Panc1 (cell line): ENCODE measurements around the gene MRPL9. TPM values are rescaled to one million over a fixed set of nuclear protein-coding genes. Genes with fewer than 3 reads are reported as not detected.

Experiments used
- ATAC-seq: fragments of 200-7000 bp; cut with Tn5 transposase; 2 replicates; pipeline ENCODE4 v1.9.1; 2020; ENCODE audit warnings: mild to moderate bottlenecking, moderate library complexity
- Bru-seq: library from RNA; stranded (reverse); fragments of 400-500 nt; gene quantifications from one replicate; lab custom pipeline; 2021; lab: Mats Ljungman, UMichigan
- BruChase-seq, 2 experiments: library from RNA; stranded (reverse); fragments of 400-500 nt; gene quantifications; one replicate each; lab custom pipeline; 2021; lab: Mats Ljungman, UMichigan
- BruUV-seq: library from RNA; stranded (reverse); fragments of 400-500 nt; replicated peaks from 2 replicates; lab custom pipeline; 2021; lab: Mats Ljungman, UMichigan
- CTCF ChIA-PET: fragments of 300-600 bp; sonication (Branson Sonifier 250); formaldehyde crosslinking; loops from one replicate; lab custom pipeline; 2022; ENCODE audit warnings: antibody characterized with exemption; lab: Charles Lee
- POLR2A ChIA-PET: fragments of 300-600 bp; sonication (Branson Sonifier 250); formaldehyde crosslinking; loops from one replicate; lab custom pipeline; 2022; ENCODE audit warnings: antibody characterized with exemption; lab: Charles Lee
- DNase-seq: peaks from one replicate; pipeline ENCODE4 v3.0.0-alpha.2; 2010; ENCODE audit warnings: low read depth, low spot score
- H3K27ac ChIP-seq: 2 replicates; pipeline ENCODE4 v1.5.1; 2011; ENCODE audit warnings: mild to moderate bottlenecking, low read length, inconsistent platforms
- H3K27me3 ChIP-seq: fragments of 200-500 bp; sonication (Bioruptor generic); 2 replicates; pipeline ENCODE4 v1.6.0; 2014; ENCODE audit warnings: low read length, inconsistent platforms; ENCODE audit not compliant: control insufficient read depth, insufficient read depth
- H3K36me3 ChIP-seq: fragments of 200-500 bp; sonication (Bioruptor generic); 2 replicates; pipeline ENCODE4 v1.5.1; 2014; ENCODE audit warnings: inconsistent platforms, mild to moderate bottlenecking, low read length, moderate library complexity; ENCODE audit not compliant: control insufficient read depth, insufficient read depth
- H3K4me1 ChIP-seq: 2 replicates; pipeline ENCODE4 v1.5.1; 2011; ENCODE audit warnings: inconsistent platforms, mild to moderate bottlenecking, low read length, moderate library complexity; ENCODE audit not compliant: control insufficient read depth, insufficient read depth
- H3K4me3 ChIP-seq, 2 experiments: 2 replicates each; pipeline ENCODE4 v1.5.1; 2011 to 2012; ENCODE audit warnings: low read depth in 2 of 2, low read length in 2 of 2, mild to moderate bottlenecking in 2 of 2, inconsistent platforms in 1 of 2, moderate library complexity in 1 of 2
- H3K9me3 ChIP-seq: fragments of 200-500 bp; sonication (Bioruptor generic); 2 replicates; pipeline ENCODE4 v1.5.1; 2014; ENCODE audit warnings: low read depth, mild to moderate bottlenecking, inconsistent platforms, low read length, moderate library complexity; ENCODE audit not compliant: control insufficient read depth, insufficient read depth
- CTCF ChIP-seq: fragments of 450-650 bp; IDR thresholded peaks from 2 replicates; pipeline ENCODE4 v1.5.1; 2017; ENCODE audit warnings: mild to moderate bottlenecking
- POLR2AphosphoS5 ChIP-seq: IDR thresholded peaks from 2 replicates; pipeline ENCODE4 v1.6.1; 2012; ENCODE audit warnings: mild to moderate bottlenecking, low read depth, low read length, moderate library complexity
- REST ChIP-seq, 2 experiments: IDR thresholded peaks; 2 replicates each; pipeline ENCODE4 v1.6.1; 2011 to 2012; ENCODE audit warnings: low read depth in 2 of 2, control low read depth in 1 of 2, low read length in 1 of 2, mild to moderate bottlenecking in 1 of 2, moderate library complexity in 1 of 2; ENCODE audit not compliant: insufficient read depth in 1 of 2
- SIN3A ChIP-seq: IDR thresholded peaks from 2 replicates; pipeline ENCODE4 v1.6.1; 2012; ENCODE audit warnings: low read depth, mild to moderate bottlenecking, low read length, moderate library complexity, borderline replicate concordance; ENCODE audit not compliant: insufficient read depth
- TCF7L2 ChIP-seq: IDR thresholded peaks from 2 replicates; pipeline ENCODE4 v1.6.1; 2011; ENCODE audit warnings: mild to moderate bottlenecking, low read depth, low read length, inconsistent platforms
- in situ Hi-C: cut with HindIII; loops from 2 replicates; pipeline ENCODE4 v1.10.0; 2016; ENCODE audit warnings: low sequenced_read_pairs, low pct_unique_long_range_greater_than_20kb
- intact Hi-C: fragments of 100-400 bp; cut with micrococcal nuclease; formaldehyde crosslinking; loops from one replicate; pipeline ENCODE4 v1.10.0; 2022; ENCODE audit not compliant: unreplicated experiment
- long read RNA-seq: library from polyadenylated mRNA; unstranded; transcript quantifications from one replicate; pipeline ENCODE4 v2.0.0, GENCODE V29; 2021; ENCODE audit not compliant: unreplicated experiment
- polyA plus RNA-seq: library from polyadenylated mRNA; unstranded; fragments of >200 nt; gene quantifications from one replicate; pipeline ENCODE4 v1.2.1, GENCODE V29; 2012; ENCODE audit warnings: missing spikeins; ENCODE audit not compliant: insufficient read length
- total RNA-seq: library from RNA; stranded (reverse); gene quantifications from one replicate; pipeline ENCODE4 v1.2.1, GENCODE V29; 2021; ENCODE audit not compliant: unreplicated experiment

MRPL9 gene
- total RNA-seq (98.3 TPM), Bru-seq, nascent RNA (percentile 88 among the genes with signal in this experiment), BruChase-seq, experiment 1, labeled RNA remaining after a 2-hour chase (percentile 86 among the genes with signal in this experiment), BruChase-seq, experiment 2, labeled RNA remaining after a 6-hour chase (percentile 94 among the genes with signal in this experiment)
- 87.4 TPM for polyA plus RNA-seq
- long read RNA-seq, transcript MRPL9-201 (6 exons, 882 nt) = minor isoform, 12 of 83 reads
- long read RNA-seq, transcript MRPL9-202 (7 exons, 1,296 nt) = major isoform, 34 of 83 reads
- long read RNA-seq, partial matches to known transcripts = 16 of 83 reads
- long read RNA-seq, other reads (novel, unspliced or antisense) = 20 of 83 reads

GRCh38 chr1:151762941-151763921 lies at the start of gene MRPL9:
TSS of gene MRPL9 (minus strand) at chr1:151763496. CDS start at chr1:151763479, 17 bp downstream.
- DNase-seq = no peak
- Histone ChIP-seq H3K4me1 (peaks cover 13% of the 10 kb centered on the region), H3K27me3 (no peaks in the 10 kb centered on the region), H3K27ac (peak within 1 kb of the TSS; percentile 99), H3K4me3 (peak within 1 kb of the TSS; percentile 78 to 85), H3K36me3 (peaks cover 22% of the 10 kb centered on the region), H3K9me3 (no peaks in the 10 kb centered on the region)
- ChIA-PET CTCF (no interaction called here), POLR2A (interaction anchor here (0.5 to 0.7 kb wide), 5 partner anchors 18 to 1671 kb away, joined by 3 to 10 read pairs (median 5); no protein-coding TSS in a partner anchor)
- intact Hi-C loops (loop anchor here (2.0 kb wide), 2 partner anchors 20 to 74 kb away; no protein-coding TSS in a partner anchor), in situ Hi-C loops (no loop called here)
- peak; percentile 100 for ATAC-seq
- peak; percentile 51; the same call in 1 of the 2 replicates for TF ChIP-seq SIN3A
- no peak for TF ChIP-seq CTCF
- peak; percentile 85 for TF ChIP-seq POLR2AphosphoS5
- TF ChIP-seq TCF7L2 = no peak
- TF ChIP-seq REST (IDR thresholded peaks at IDR 0.05; ENCODE audit: insufficient read depth in 1 of 2, low read depth in 2 of 2, low read length in 1 of 2) = no peak
- no TSS peak for BruUV-seq

GRCh38 chr1:151811181-151811580 lies 47.9 kb upstream of the MRPL9 start:
- Histone ChIP-seq H3K36me3 (no peaks in the 10 kb centered on the region), H3K27me3 (no peaks in the 10 kb centered on the region), H3K9me3 (no peaks in the 10 kb centered on the region), H3K4me3 (no peak overlapping the region), H3K27ac (no peak overlapping the region), H3K4me1 (peaks cover 3% of the 10 kb centered on the region; the same call in 1 of the 2 replicates)
- intact Hi-C loops (no loop called here), in situ Hi-C loops (no loop called here)
- CTCF ChIA-PET = interaction anchor here (0.5 kb wide), 1 partner anchor 53 kb away, joined by 3 read pairs; no protein-coding TSS in a partner anchor
- no TSS peak for BruUV-seq
- DNase-seq = no peak
- POLR2A ChIA-PET = interaction anchor here (0.5 kb wide), 1 partner anchor 53 kb away, joined by 8 read pairs; no protein-coding TSS in a partner anchor
- TF ChIP-seq TCF7L2 = no peak
- no peak for ATAC-seq
